Posterior vena cava (tissue), 2 donors: ENCODE data around the gene TFEB. TPM values are rescaled to one million over a fixed set of nuclear protein-coding genes. Genes with fewer than 3 reads are reported as not detected.

Source experiments
- DNase-seq: peaks from one replicate; pipeline ENCODE4 v3.0.0-alpha.2; 2020; ENCODE audit warnings: low spot score
- intact Hi-C, 2 donors: fragments of 100-400 bp; cut with DNase I; formaldehyde crosslinking; loops; one replicate each; pipeline versions ENCODE4 v1.14.1 to v1.14.2; 2022 to 2023
- total RNA-seq, 2 donors: library from RNA; stranded (reverse); fragmentation: NEBNext Ultra II Directional; extraction: Animal tissue kit (Norgen Biotek cat#: 25700); gene quantifications; one replicate each; pipeline ENCODE4 v1.2.1, GENCODE V29; 2021
- donor health status: DM: yes; HTN: yes; CAD: no.
- donor health status: DM: yes; HTN: yes; CAD: no.

TFEB gene
- total RNA-seq, 2 donors from 2014 or later: 15.1 to 20.6 TPM

- DNase-seq: no peak
- intact Hi-C loops: no loop called here
Observed at GRCh38 chr6:41670703-41671360, 64.6 kb downstream of the TFEB start.

DNA sequence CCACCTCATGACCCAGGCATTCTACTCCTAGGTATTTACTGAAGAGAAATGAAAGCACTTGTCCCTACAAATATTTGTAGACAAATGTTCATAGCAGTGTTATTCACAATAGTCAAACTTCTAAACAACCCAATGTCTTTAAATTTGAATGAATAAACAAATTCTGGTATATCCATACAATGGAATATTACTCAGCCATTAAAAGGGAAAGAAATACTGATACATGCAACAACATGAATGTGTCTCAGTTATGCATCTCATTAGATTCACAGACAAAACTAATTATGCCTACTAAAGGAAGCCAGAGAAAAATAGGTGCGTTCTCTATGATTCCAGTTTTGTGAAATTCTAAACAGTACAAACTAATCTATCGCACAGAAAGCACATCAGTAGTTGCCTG lies 66.4 kb downstream of the TFEB start:
- intact Hi-C loops: no loop called here
- no peak for DNase-seq

DNA sequence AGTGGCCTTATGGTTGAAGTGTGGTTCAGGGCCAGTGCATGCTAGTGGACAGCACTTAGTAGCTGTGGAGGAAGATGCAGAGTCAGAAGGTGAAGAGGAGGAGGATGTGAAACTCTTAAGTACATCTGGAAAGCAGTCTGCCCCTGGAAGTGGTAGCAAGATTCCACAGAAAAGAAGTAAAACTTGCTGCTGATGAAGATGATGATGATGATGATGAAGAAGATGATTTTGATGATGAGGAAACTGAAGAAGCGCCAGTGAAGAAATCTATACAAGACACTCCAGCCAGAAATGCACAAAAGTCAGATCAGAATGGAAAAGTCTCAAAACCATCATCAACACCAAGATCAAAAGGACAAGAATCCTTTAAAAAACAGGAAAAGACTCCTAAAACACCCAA lies 68.2 kb downstream of the TFEB start:
- intact Hi-C loops: no loop called here
- no peak for DNase-seq

- no peak for DNase-seq
- intact Hi-C loops: no loop called here
Observed at GRCh38 chr6:41664271-41664670, 71.1 kb downstream of the TFEB start.

DNA sequence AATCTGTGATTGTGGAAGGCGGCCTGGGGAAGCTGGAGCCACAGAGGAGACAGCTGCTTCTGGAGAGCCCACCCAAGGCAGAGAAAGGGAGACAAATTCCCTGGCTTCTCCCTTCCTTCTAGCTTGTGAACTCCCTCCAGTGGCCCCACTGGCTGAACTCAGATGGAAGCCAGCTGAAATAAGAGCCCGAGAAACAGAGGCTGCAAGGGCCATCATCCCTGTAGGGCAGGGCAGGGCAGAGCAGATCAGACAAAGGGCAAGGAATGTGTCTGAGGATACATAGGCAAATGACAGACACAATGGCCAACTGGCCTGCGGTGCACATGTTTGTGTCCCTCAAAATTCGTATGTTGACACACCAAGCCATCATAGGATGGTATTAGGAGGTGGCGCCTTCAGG lies 71.8 kb downstream of the TFEB start:
- no peak for DNase-seq
- intact Hi-C loops: no loop called here

DNA sequence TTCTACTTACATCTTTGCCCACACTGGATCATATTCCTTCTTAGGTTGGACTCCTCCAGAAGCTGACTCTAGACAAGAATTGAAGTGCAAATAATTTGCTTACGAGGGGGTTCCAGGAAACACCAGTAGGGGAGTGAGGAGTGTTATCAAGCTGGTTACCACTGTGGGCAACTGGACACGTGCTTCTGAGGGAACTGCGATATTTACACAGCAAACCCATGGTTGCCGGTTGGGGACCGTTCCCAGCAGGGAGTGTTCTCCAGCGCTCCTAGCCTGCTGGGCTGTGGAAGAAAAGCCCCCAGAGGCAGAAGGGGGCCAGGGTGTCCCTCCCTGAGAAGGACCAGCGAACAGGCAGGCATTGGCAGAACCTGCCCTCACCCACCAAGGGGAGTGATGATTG lies 75.5 kb downstream of the TFEB start:
- DNase-seq: no peak
- intact Hi-C loops: no loop called here

- no peak for DNase-seq
- intact Hi-C loops: no loop called here
Observed at GRCh38 chr6:41658636-41659035, 76.8 kb downstream of the TFEB start.

DNA sequence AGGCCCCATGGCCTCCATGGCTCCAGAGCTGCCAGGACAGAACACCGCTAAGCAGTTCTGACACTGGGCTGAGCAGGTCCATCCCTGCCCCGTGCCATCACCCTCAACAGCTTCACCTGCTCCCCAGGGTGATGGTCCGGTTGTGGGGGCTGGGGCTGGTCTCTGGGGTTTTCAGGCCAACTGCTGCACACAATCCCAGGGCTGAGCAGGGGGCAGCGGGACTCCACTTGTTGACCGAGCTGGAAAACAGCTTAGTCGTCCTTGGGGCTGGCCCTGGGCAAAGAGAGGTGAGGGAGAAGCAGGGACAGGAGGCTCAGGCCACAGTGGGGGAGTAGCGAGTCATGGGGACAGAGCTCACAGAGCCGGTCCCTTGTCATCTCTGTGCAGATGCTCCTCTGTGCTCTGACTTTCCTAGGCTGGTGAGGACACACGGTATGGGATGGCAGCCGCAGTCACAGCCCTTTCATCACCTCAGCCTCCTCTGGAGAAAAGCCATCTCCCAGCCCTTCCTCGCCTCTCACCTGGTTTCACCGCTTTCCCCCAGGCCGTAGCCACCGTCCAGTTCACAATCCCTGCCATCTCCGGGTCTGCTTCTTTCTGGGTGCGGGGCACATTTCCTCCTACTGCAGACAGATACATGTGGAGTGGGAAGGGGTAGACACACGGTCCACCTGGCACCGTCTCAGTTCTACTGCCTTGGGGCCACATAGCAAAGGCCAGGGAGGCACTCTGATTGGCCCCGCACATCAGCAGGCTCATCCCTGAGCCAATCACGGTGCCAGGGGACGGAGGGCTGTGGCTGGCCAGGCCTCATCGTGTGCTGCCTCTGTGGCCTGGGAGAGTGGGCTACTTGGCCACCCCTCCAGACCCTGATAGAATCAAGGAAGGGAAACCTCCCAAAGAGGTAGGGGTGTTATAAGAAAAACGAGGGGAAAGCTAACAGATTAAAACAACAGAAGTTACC lies 78.0 kb downstream of the TFEB start:
- peak; percentile 72 for DNase-seq
- intact Hi-C loops: no loop called here

DNA sequence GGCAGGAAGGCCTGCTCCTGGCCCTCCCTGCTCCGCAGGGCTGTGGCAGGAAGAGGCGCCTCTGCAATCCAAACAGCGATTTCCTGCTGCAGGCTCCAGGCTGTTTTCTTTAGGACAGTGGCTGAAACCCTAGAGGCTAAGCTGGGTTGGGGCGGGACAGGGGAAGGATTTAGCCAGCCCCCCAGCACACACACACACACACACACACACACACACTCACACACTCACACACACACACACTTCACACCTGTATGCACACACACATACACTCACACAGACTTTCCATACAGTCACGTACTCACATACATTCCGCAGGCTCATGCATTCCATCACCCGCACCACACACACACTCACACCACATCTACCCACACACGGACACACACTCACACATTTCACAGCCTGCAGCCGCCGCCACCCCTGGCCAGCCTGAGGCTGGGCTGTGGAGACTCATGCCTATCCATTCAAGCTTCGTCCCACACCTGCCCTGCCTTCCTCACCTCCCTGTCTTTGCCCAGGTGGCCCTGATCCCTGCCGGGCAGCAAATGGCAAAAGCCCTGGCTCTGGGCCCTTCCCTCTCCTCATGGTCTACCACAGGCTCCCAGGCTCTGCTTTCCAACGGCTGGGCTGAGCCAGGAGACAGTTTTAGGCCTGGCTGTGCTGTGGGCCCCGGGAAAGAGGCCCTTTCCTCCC lies 79.3 kb downstream of the TFEB start:
- DNase-seq: peak; percentile 72
- intact Hi-C loops: no loop called here

- DNase-seq: peak; percentile 47
- intact Hi-C loops: no loop called here
Observed at GRCh38 chr6:41655646-41656001, 79.8 kb downstream of the TFEB start.

GRCh38 chr6:41655176-41655575 lies 80.2 kb downstream of the TFEB start:
- DNase-seq: no peak
- intact Hi-C loops: no loop called here

GRCh38 chr6:41654698-41655151 lies 80.7 kb downstream of the TFEB start:
- DNase-seq: peak; percentile 53
- intact Hi-C loops: no loop called here

DNA sequence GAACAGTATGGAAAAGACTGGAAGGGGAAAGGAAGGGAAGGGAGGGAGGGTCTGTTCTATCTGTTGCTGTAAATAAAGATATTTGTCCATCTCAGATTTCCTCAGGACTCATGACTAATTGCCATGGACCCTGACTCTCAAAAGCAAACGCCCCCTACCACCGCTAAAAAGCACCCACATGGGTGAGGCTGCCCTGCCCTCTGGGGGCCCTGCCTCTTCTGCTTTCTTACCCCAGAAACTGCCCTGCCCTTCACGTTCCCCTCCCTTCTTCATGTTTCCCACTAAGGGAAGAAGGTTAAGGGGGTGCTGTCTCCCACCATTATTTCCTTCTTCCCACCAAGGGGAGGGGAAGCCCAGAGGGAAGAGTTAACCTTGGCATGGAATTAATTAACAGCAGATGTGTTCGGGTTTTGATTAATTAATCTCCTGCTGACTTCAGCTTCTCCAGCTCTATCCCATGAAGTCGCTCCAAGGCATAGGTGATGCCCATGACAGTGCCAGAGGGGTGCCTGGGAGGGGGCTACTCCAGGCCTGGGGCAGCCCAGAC lies 81.2 kb downstream of the TFEB start:
- intact Hi-C loops: no loop called here
- peak; percentile 17 for DNase-seq

DNA sequence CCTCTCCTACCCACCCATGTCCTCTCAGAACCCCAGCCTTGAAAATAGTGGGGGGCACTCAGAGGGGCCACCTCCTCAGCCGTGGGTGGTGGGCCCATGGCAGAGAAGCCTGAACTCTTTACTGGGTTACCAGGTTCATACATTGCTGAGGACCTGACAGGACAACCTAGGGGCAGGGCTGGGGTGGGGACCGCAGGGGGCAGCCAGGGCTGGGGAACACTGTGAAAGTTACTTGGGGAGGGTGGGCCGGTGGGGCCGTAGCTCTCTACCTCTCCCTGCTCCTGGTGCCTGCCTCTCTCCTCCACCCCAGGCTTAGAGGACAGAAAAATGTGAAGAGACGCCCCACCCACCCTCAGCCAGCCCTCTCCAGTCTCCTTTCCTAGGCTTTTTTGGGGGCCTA lies 81.7 kb downstream of the TFEB start:
- intact Hi-C loops: no loop called here
- DNase-seq: peak; percentile 58

GRCh38 chr6:41652866-41653652 lies 82.3 kb downstream of the TFEB start:
- peak; percentile 68 for DNase-seq
- intact Hi-C loops: no loop called here

DNA sequence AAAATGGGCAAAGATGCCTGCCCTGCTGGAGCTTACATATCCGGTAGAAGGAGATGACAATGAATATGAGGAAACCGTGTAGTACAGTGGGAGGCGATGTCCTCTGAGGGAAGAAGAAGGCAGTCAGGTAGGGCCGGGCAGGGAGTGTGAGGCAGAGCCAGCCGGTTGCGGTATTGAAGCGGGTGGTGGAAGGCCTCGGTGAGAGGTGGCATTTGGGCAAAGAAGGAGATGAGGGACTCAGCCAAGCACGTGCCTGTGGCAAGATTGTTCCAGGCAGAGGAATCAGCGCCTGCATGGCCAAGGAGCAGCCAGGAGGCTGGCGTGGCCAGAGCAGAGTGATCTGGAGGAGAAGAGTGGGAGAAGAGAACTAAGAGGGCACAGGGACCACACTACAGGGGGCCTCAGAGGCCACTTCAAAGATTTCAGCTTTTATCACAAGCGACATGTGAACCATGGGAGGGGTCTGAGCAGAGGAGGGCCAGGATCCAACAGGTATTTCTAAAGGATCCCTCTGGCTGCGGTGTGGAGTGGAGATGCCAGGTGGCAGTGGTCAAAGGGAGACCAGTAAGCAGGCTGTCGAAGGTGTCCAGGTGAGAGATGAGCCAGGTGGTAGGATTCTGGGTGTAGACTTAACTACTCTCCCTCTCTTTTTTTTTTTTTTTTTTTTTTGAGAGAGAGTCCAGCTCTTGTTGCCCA lies 83.3 kb downstream of the TFEB start:
- intact Hi-C loops: no loop called here
- peak; percentile 68 for DNase-seq

GRCh38 chr6:41651246-41651961 lies 84.0 kb downstream of the TFEB start:
- DNase-seq: peak; percentile 48
- intact Hi-C loops: no loop called here

- DNase-seq: peak; percentile 37
- intact Hi-C loops: no loop called here
Observed at GRCh38 chr6:41650120-41650519, 85.3 kb downstream of the TFEB start.
